ENCODE results near the gene MKS1.

The MKS1 gene

DNA sequence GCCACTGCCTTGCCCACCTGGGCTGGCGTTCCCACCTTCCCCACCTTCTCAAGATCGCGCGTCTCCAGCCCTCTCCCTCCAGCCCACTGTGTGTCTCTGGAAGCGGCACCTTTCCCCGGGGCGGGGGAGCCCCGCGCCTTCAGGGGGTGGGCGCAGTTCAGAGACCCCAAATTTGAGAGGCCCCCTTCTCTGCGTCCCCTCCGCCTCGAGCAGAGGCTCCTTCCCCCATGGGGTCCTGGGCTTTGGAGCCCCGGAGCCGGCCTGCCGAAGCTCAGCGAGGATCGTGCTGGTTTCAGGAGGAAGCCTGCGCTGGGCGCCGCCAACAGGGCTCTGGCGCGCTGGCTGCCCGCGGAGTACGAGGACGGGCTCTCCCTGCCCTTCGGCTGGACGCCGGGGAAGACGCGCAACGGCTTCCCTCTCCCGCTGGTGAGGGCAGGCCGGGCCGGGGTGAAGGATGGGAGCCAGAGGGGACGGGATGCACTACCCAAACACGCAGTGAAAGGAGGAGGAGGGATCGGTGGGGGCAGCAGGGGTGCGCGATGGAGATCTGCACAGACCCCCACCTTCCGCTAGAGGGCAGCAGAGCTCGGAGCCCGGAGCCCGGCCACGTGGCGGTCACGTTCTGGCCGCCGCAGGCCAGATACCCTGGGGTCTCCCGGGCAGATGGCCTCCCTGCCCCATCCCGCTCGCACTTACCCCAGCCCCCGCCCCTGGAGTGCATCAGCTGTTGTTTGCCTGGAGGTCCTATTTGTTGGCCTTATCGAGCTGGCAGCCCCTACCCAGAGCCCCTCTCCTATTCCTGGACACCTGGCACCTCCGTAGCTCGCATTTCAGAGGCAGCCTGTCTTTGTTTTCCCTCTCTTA lies 30.4 kb upstream of the MKS1 start (continued):
- TF ChIP-seq, protein P1, sequence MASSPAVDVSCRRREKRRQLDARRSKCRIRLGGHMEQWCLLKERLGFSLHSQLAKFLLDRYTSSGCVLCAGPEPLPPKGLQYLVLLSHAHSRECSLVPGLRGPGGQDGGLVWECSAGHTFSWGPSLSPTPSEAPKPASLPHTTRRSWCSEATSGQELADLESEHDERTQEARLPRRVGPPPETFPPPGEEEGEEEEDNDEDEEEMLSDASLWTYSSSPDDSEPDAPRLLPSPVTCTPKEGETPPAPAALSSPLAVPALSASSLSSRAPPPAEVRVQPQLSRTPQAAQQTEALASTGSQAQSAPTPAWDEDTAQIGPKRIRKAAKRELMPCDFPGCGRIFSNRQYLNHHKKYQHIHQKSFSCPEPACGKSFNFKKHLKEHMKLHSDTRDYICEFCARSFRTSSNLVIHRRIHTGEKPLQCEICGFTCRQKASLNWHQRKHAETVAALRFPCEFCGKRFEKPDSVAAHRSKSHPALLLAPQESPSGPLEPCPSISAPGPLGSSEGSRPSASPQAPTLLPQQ (tag by site-specific recombination; IDR thresholded peaks at IDR 0.05): no peak
- no peak for TF ChIP-seq HOXC10 (CRISPR knock-in tag; IDR thresholded peaks at IDR 0.05)
- TF ChIP-seq ZNF23 (tag by site-specific recombination; IDR thresholded peaks at IDR 0.05; ENCODE audit: borderline replicate concordance): no peak
- TF ChIP-seq, protein P2, sequence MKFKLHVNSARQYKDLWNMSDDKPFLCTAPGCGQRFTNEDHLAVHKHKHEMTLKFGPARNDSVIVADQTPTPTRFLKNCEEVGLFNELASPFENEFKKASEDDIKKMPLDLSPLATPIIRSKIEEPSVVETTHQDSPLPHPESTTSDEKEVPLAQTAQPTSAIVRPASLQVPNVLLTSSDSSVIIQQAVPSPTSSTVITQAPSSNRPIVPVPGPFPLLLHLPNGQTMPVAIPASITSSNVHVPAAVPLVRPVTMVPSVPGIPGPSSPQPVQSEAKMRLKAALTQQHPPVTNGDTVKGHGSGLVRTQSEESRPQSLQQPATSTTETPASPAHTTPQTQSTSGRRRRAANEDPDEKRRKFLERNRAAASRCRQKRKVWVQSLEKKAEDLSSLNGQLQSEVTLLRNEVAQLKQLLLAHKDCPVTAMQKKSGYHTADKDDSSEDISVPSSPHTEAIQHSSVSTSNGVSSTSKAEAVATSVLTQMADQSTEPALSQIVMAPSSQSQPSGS (tag by site-specific recombination; IDR thresholded peaks at IDR 0.05; ENCODE audit: low read depth): no peak
- TF ChIP-seq, protein P3, sequence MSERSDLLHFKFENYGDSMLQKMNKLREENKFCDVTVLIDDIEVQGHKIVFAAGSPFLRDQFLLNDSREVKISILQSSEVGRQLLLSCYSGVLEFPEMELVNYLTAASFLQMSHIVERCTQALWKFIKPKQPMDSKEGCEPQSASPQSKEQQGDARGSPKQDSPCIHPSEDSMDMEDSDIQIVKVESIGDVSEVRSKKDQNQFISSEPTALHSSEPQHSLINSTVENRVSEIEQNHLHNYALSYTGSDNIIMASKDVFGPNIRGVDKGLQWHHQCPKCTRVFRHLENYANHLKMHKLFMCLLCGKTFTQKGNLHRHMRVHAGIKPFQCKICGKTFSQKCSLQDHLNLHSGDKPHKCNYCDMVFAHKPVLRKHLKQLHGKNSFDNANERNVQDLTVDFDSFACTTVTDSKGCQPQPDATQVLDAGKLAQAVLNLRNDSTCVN (tag by site-specific recombination; optimal IDR thresholded peaks at IDR 0.05): peak; percentile 30
- TF ChIP-seq, protein P4, sequence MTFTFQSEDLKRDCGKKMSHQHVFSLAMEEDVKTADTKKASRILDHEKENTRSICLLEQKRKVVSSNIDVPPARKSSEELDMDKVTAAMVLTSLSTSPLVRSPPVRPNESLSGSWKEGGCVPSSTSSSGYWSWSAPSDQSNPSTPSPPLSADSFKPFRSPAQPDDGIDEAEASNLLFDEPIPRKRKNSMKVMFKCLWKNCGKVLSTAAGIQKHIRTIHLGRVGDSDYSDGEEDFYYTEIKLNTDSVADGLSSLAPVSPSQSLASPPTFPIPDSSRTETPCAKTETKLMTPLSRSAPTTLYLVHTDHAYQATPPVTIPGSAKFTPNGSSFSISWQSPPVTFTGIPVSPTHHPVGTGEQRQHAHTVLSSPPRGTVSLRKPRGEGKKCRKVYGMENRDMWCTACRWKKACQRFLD (tag by site-specific recombination; IDR thresholded peaks at IDR 0.05): no peak
- TF ChIP-seq, protein P5, sequence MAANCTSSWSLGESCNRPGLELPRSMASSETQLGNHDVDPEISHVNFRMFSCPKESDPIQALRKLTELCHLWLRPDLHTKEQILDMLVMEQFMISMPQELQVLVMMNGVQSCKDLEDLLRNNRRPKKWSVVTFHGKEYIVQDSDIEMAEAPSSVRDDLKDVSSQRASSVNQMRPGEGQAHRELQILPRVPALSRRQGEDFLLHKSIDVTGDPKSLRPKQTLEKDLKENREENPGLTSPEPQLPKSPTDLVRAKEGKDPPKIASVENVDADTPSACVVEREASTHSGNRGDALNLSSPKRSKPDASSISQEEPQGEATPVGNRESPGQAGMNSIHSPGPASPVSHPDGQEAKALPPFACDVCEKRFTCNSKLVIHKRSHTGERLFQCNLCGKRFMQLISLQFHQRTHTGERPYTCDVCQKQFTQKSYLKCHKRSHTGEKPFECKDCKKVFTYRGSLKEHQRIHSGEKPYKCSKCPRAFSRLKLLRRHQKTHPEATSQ (tag by site-specific recombination; IDR thresholded peaks at IDR 0.05): no peak; the same call in 1 of the 2 replicates
- no peak for TF ChIP-seq ZNF121 (tag by site-specific recombination; IDR thresholded peaks at IDR 0.05)
- TF ChIP-seq ZNF561 (tag by site-specific recombination; IDR thresholded peaks at IDR 0.05; ENCODE audit: borderline replicate concordance): peak; percentile 54; the same call in 1 of the 2 replicates
- TF ChIP-seq ZNF426 (tag by site-specific recombination; IDR thresholded peaks at IDR 0.05): no peak
- no peak for TF ChIP-seq PRDM1 (tag by site-specific recombination; IDR thresholded peaks at IDR 0.05)
- TF ChIP-seq, protein P6, sequence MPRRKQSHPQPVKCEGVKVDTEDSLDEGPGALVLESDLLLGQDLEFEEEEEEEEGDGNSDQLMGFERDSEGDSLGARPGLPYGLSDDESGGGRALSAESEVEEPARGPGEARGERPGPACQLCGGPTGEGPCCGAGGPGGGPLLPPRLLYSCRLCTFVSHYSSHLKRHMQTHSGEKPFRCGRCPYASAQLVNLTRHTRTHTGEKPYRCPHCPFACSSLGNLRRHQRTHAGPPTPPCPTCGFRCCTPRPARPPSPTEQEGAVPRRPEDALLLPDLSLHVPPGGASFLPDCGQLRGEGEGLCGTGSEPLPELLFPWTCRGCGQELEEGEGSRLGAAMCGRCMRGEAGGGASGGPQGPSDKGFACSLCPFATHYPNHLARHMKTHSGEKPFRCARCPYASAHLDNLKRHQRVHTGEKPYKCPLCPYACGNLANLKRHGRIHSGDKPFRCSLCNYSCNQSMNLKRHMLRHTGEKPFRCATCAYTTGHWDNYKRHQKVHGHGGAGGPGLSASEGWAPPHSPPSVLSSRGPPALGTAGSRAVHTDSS (tag by site-specific recombination; IDR thresholded peaks at IDR 0.05): no peak
- TF ChIP-seq FEZF1 (tag by site-specific recombination; IDR thresholded peaks at IDR 0.05): no peak
- TF ChIP-seq, protein P7, sequence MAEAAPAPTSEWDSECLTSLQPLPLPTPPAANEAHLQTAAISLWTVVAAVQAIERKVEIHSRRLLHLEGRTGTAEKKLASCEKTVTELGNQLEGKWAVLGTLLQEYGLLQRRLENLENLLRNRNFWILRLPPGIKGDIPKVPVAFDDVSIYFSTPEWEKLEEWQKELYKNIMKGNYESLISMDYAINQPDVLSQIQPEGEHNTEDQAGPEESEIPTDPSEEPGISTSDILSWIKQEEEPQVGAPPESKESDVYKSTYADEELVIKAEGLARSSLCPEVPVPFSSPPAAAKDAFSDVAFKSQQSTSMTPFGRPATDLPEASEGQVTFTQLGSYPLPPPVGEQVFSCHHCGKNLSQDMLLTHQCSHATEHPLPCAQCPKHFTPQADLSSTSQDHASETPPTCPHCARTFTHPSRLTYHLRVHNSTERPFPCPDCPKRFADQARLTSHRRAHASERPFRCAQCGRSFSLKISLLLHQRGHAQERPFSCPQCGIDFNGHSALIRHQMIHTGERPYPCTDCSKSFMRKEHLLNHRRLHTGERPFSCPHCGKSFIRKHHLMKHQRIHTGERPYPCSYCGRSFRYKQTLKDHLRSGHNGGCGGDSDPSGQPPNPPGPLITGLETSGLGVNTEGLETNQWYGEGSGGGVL (tag by site-specific recombination; IDR thresholded peaks at IDR 0.05): peak; percentile 70
- no peak for TF ChIP-seq ZNF133 (tag by site-specific recombination; IDR thresholded peaks at IDR 0.05)
- TF ChIP-seq ZNF175 (tag by site-specific recombination; IDR thresholded peaks at IDR 0.05): no peak
- TF ChIP-seq ZNF548 (tag by site-specific recombination; IDR thresholded peaks at IDR 0.05): no peak
- TF ChIP-seq, protein P8, sequence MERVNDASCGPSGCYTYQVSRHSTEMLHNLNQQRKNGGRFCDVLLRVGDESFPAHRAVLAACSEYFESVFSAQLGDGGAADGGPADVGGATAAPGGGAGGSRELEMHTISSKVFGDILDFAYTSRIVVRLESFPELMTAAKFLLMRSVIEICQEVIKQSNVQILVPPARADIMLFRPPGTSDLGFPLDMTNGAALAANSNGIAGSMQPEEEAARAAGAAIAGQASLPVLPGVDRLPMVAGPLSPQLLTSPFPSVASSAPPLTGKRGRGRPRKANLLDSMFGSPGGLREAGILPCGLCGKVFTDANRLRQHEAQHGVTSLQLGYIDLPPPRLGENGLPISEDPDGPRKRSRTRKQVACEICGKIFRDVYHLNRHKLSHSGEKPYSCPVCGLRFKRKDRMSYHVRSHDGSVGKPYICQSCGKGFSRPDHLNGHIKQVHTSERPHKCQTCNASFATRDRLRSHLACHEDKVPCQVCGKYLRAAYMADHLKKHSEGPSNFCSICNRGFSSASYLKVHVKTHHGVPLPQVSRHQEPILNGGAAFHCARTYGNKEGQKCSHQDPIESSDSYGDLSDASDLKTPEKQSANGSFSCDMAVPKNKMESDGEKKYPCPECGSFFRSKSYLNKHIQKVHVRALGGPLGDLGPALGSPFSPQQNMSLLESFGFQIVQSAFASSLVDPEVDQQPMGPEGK (tag by site-specific recombination; IDR thresholded peaks at IDR 0.05): peak; percentile 81
- no peak for TF ChIP-seq OSR2 (tag by site-specific recombination; IDR thresholded peaks at IDR 0.05)
- TF ChIP-seq, protein P9, sequence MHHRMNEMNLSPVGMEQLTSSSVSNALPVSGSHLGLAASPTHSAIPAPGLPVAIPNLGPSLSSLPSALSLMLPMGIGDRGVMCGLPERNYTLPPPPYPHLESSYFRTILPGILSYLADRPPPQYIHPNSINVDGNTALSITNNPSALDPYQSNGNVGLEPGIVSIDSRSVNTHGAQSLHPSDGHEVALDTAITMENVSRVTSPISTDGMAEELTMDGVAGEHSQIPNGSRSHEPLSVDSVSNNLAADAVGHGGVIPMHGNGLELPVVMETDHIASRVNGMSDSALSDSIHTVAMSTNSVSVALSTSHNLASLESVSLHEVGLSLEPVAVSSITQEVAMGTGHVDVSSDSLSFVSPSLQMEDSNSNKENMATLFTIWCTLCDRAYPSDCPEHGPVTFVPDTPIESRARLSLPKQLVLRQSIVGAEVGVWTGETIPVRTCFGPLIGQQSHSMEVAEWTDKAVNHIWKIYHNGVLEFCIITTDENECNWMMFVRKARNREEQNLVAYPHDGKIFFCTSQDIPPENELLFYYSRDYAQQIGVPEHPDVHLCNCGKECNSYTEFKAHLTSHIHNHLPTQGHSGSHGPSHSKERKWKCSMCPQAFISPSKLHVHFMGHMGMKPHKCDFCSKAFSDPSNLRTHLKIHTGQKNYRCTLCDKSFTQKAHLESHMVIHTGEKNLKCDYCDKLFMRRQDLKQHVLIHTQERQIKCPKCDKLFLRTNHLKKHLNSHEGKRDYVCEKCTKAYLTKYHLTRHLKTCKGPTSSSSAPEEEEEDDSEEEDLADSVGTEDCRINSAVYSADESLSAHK (tag by site-specific recombination; IDR thresholded peaks at IDR 0.05): no peak
- TF ChIP-seq ZNF555 (tag by site-specific recombination; conservative IDR thresholded peaks at IDR 0.05): no peak
- no peak for TF ChIP-seq ZNF514 (tag by site-specific recombination; IDR thresholded peaks at IDR 0.05)

Data from HEK293 (cell line).